Panc1 (cell line): ENCODE results near the gene FUT8. TPM values are rescaled to one million over a fixed set of nuclear protein-coding genes. Genes with fewer than 3 reads are reported as not detected.

Experiments
- ATAC-seq: fragments of 200-7000 bp; cut with Tn5 transposase; 2 replicates; pipeline ENCODE4 v1.9.1; 2020; ENCODE audit warnings: mild to moderate bottlenecking, moderate library complexity
- BruUV-seq: library from RNA; stranded (reverse); fragments of 400-500 nt; replicated peaks from 2 replicates; lab custom pipeline; 2021; lab: Mats Ljungman, UMichigan
- CTCF ChIA-PET: fragments of 300-600 bp; sonication (Branson Sonifier 250); formaldehyde crosslinking; loops from one replicate; lab custom pipeline; 2022; ENCODE audit warnings: antibody characterized with exemption; lab: Charles Lee
- POLR2A ChIA-PET: fragments of 300-600 bp; sonication (Branson Sonifier 250); formaldehyde crosslinking; loops from one replicate; lab custom pipeline; 2022; ENCODE audit warnings: antibody characterized with exemption; lab: Charles Lee
- DNase-seq: peaks from one replicate; pipeline ENCODE4 v3.0.0-alpha.2; 2010; ENCODE audit warnings: low read depth, low spot score
- H3K27ac ChIP-seq: 2 replicates; pipeline ENCODE4 v1.5.1; 2011; ENCODE audit warnings: mild to moderate bottlenecking, low read length, inconsistent platforms
- H3K27me3 ChIP-seq: fragments of 200-500 bp; sonication (Bioruptor generic); 2 replicates; pipeline ENCODE4 v1.6.0; 2014; ENCODE audit warnings: low read length, inconsistent platforms; ENCODE audit not compliant: control insufficient read depth, insufficient read depth
- H3K36me3 ChIP-seq: fragments of 200-500 bp; sonication (Bioruptor generic); 2 replicates; pipeline ENCODE4 v1.5.1; 2014; ENCODE audit warnings: inconsistent platforms, mild to moderate bottlenecking, low read length, moderate library complexity; ENCODE audit not compliant: control insufficient read depth, insufficient read depth
- H3K4me1 ChIP-seq: 2 replicates; pipeline ENCODE4 v1.5.1; 2011; ENCODE audit warnings: inconsistent platforms, mild to moderate bottlenecking, low read length, moderate library complexity; ENCODE audit not compliant: control insufficient read depth, insufficient read depth
- H3K4me3 ChIP-seq, 2 experiments: 2 replicates each; pipeline ENCODE4 v1.5.1; 2011 to 2012; ENCODE audit warnings: low read depth in 2 of 2, low read length in 2 of 2, mild to moderate bottlenecking in 2 of 2, inconsistent platforms in 1 of 2, moderate library complexity in 1 of 2
- H3K9me3 ChIP-seq: fragments of 200-500 bp; sonication (Bioruptor generic); 2 replicates; pipeline ENCODE4 v1.5.1; 2014; ENCODE audit warnings: low read depth, mild to moderate bottlenecking, inconsistent platforms, low read length, moderate library complexity; ENCODE audit not compliant: control insufficient read depth, insufficient read depth
- CTCF ChIP-seq: fragments of 450-650 bp; IDR thresholded peaks from 2 replicates; pipeline ENCODE4 v1.5.1; 2017; ENCODE audit warnings: mild to moderate bottlenecking
- POLR2AphosphoS5 ChIP-seq: IDR thresholded peaks from 2 replicates; pipeline ENCODE4 v1.6.1; 2012; ENCODE audit warnings: mild to moderate bottlenecking, low read depth, low read length, moderate library complexity
- REST ChIP-seq, 2 experiments: IDR thresholded peaks; 2 replicates each; pipeline ENCODE4 v1.6.1; 2011 to 2012; ENCODE audit warnings: low read depth in 2 of 2, control low read depth in 1 of 2, low read length in 1 of 2, mild to moderate bottlenecking in 1 of 2, moderate library complexity in 1 of 2; ENCODE audit not compliant: insufficient read depth in 1 of 2
- SIN3A ChIP-seq: IDR thresholded peaks from 2 replicates; pipeline ENCODE4 v1.6.1; 2012; ENCODE audit warnings: low read depth, mild to moderate bottlenecking, low read length, moderate library complexity, borderline replicate concordance; ENCODE audit not compliant: insufficient read depth
- TCF7L2 ChIP-seq: IDR thresholded peaks from 2 replicates; pipeline ENCODE4 v1.6.1; 2011; ENCODE audit warnings: mild to moderate bottlenecking, low read depth, low read length, inconsistent platforms
- in situ Hi-C: cut with HindIII; loops from 2 replicates; pipeline ENCODE4 v1.10.0; 2016; ENCODE audit warnings: low sequenced_read_pairs, low pct_unique_long_range_greater_than_20kb
- intact Hi-C: fragments of 100-400 bp; cut with micrococcal nuclease; formaldehyde crosslinking; loops from one replicate; pipeline ENCODE4 v1.10.0; 2022; ENCODE audit not compliant: unreplicated experiment
- total RNA-seq: library from RNA; stranded (reverse); gene quantifications from one replicate; pipeline ENCODE4 v1.2.1, GENCODE V29; 2021; ENCODE audit not compliant: unreplicated experiment

FUT8 gene
- total RNA-seq, 1 experiment from 2014 or later: 31.4 TPM

GRCh38 chr14:65392296-65392695, 20.2 kb upstream of the FUT8 start:
- Histone ChIP-seq H3K27ac (no peak overlapping the region), H3K4me1 (no peaks in the 10 kb centered on the region), H3K27me3 (no peaks in the 10 kb centered on the region), H3K4me3 (no peak overlapping the region), H3K36me3 (no peaks in the 10 kb centered on the region), H3K9me3 (no peaks in the 10 kb centered on the region)
- intact Hi-C loops (no loop called here), in situ Hi-C loops (no loop called here)
- TF ChIP-seq POLR2AphosphoS5 (no peak), SIN3A (no peak), TCF7L2 (no peak), CTCF (no peak), REST (IDR thresholded peaks at IDR 0.05; ENCODE audit: insufficient read depth in 1 of 2, low read depth in 2 of 2, low read length in 1 of 2) (no peak)
- ChIA-PET CTCF (no interaction called here), POLR2A (no interaction called here)
- ATAC-seq (no peak), DNase-seq (no peak)
- BruUV-seq: no TSS peak

- no peaks in the 10 kb centered on the region for H3K4me1 ChIP-seq
- ATAC-seq (no peak), DNase-seq (no peak)
- in situ Hi-C loops (no loop called here), intact Hi-C loops (no loop called here)
- no peaks in the 10 kb centered on the region for H3K36me3 ChIP-seq
- TF ChIP-seq POLR2AphosphoS5: no peak
- TF ChIP-seq TCF7L2: no peak
- TF ChIP-seq REST (IDR thresholded peaks at IDR 0.05; ENCODE audit: insufficient read depth in 1 of 2, low read depth in 2 of 2, low read length in 1 of 2): no peak
- no peak for TF ChIP-seq CTCF
- TF ChIP-seq SIN3A: no peak
- ChIA-PET CTCF (no interaction called here), POLR2A (no interaction called here)
- BruUV-seq: no TSS peak
- no peak overlapping the region for H3K4me3 ChIP-seq
- no peak overlapping the region for H3K27ac ChIP-seq
- no peaks in the 10 kb centered on the region for H3K27me3 ChIP-seq
- H3K9me3 ChIP-seq: no peaks in the 10 kb centered on the region
Observed at GRCh38 chr14:65396082-65396910, 16.2 kb upstream of the FUT8 start.
